HepG2 (cell line): ENCODE measurements around the gene PHF19.

ENCODE experiments used
- SP1 ChIP-seq, 2 experiments: fragments of 450-650 bp in 1 of 2; sonication (generic) in 1 of 2; formaldehyde crosslinking in 1 of 2; IDR thresholded peaks; 2 replicates each; pipeline versions ENCODE4 v1.4.0 to v1.6.1; 2016 to 2020; ENCODE audit warnings: missing genetic modification reagents in 1 of 2
- ZSCAN31 ChIP-seq: sonication (generic); formaldehyde crosslinking; IDR thresholded peaks from 2 replicates; pipeline ENCODE4 v1.5.0; 2020; ENCODE audit warnings: low read depth, mild to moderate bottlenecking, missing genetic modification reagents
- TF ChIP-seq, protein P1 (sequence below): IDR thresholded peaks from 2 replicates; pipeline ENCODE4 v1.6.1; 2016

DNA sequence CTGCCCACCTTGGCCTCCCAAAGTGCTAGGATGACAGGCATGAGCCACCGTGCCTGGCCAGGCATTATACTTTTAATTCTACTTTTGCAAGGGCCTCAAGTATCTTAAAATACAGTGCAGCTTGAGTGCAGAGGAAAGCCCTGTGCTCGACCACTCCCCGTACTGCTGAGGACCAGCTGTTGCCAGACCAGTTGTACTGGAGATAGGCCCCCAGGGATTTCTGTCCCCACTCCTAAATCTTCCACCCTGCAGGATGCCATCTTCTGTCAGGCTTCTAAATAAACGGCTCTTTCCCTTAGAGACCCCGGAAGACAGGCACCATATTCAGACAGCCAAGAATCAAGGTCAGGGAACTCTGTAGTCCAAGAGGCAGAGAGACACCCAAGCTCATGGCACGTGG lies 17.6 kb downstream of the PHF19 start:
- TF ChIP-seq, protein P1, sequence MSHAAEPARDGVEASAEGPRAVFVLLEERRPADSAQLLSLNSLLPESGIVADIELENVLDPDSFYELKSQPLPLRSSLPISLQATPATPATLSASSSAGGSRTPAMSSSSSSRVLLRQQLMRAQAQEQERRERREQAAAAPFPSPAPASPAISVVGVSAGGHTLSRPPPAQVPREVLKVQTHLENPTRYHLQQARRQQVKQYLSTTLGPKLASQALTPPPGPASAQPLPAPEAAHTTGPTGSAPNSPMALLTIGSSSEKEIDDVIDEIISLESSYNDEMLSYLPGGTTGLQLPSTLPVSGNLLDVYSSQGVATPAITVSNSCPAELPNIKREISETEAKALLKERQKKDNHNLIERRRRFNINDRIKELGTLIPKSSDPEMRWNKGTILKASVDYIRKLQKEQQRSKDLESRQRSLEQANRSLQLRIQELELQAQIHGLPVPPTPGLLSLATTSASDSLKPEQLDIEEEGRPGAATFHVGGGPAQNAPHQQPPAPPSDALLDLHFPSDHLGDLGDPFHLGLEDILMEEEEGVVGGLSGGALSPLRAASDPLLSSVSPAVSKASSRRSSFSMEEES (CRISPR knock-in tag): no peak
- no peak for TF ChIP-seq SP1 (IDR thresholded peaks at IDR 0.05)
- TF ChIP-seq SP1 (CRISPR knock-in tag; IDR thresholded peaks at IDR 0.05): no peak
- no peak for TF ChIP-seq ZSCAN31 (CRISPR knock-in tag)
